ENCODE measurements around the gene DHH. TPM values are rescaled to one million over a fixed set of nuclear protein-coding genes. Genes with fewer than 3 reads are reported as not detected.

The DHH gene
- total RNA-seq (2013): 0.10 TPM
- polyA plus RNA-seq: not detected
- 0.24 and 0.83 TPM in 2 replicates for polyA minus RNA-seq
- 0.11 to 2.6 (median 0.34) reads per million in 11 experiments for total RNA-seq

GRCh38 chr12:49094160-49094974, at the start of gene DHH:
TSS of gene DHH (minus strand) at chr12:49094801. CDS start at chr12:49094512, 289 bp downstream.
- Mint-ChIP-seq H3K4me1 (peaks cover 44% of the 10 kb centered on the region), H3K4me3 (peak within 1 kb of the TSS in 1 of 2 donors; percentile 76), H3K27me3 (ENCODE audit: low read depth in 3 of 3) (peaks cover 66 to 71% (median 70%) of the 10 kb centered on the region in 3 donors), H3K27ac (no peak within 1 kb of the TSS), H3K36me3 (peaks cover 42 to 43% of the 10 kb centered on the region in 2 donors), H3K9me3 (peaks cover 0 to 23% (median 7%) of the 10 kb centered on the region in 7 donors)
- no peak within 1 kb of the TSS for H3K9ac ChIP-seq (ENCODE audit: insufficient read depth, low read length, poor library complexity, severe bottlenecking)
- 4% methylated on average over 43 of the region's 49 CpGs for WGBS (ENCODE audit: insufficient coverage)
- peaks cover 22 to 40% of the 10 kb centered on the region in 2 donors for H3K36me3 ChIP-seq (replicated peaks in 1 of 2; ENCODE audit: control insufficient read depth in 1 of 2, insufficient read depth in 2 of 2, low read length in 2 of 2)
- DNase-seq: no peak
- TF ChIP-seq, protein P1, sequence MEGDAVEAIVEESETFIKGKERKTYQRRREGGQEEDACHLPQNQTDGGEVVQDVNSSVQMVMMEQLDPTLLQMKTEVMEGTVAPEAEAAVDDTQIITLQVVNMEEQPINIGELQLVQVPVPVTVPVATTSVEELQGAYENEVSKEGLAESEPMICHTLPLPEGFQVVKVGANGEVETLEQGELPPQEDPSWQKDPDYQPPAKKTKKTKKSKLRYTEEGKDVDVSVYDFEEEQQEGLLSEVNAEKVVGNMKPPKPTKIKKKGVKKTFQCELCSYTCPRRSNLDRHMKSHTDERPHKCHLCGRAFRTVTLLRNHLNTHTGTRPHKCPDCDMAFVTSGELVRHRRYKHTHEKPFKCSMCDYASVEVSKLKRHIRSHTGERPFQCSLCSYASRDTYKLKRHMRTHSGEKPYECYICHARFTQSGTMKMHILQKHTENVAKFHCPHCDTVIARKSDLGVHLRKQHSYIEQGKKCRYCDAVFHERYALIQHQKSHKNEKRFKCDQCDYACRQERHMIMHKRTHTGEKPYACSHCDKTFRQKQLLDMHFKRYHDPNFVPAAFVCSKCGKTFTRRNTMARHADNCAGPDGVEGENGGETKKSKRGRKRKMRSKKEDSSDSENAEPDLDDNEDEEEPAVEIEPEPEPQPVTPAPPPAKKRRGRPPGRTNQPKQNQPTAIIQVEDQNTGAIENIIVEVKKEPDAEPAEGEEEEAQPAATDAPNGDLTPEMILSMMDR (IDR thresholded peaks at IDR 0.05): no peak
- H4K20me1 ChIP-seq (ENCODE audit: insufficient read depth, low read length): peaks cover 23% of the 10 kb centered on the region
- no peak within 1 kb of the TSS for H2AFZ ChIP-seq (ENCODE audit: insufficient read depth, low read depth, low read length, poor library complexity, severe bottlenecking)
- peak within 1 kb of the TSS; percentile 4 for H3K4me2 ChIP-seq (replicated peaks; ENCODE audit: extremely low read depth, low read length, poor library complexity, severe bottlenecking)
- peaks cover 0 to 33% of the 10 kb centered on the region in 2 donors for H3K9me3 ChIP-seq (replicated peaks in 1 of 2; ENCODE audit: control insufficient read depth in 1 of 2, insufficient read depth in 1 of 2, low read length in 2 of 2)
- H3K4me1 ChIP-seq (ENCODE audit: control insufficient read depth in 1 of 2, insufficient read depth in 2 of 2, low read length in 2 of 2): peaks cover 35 to 48% of the 10 kb centered on the region in 2 donors
- H3K4me3 ChIP-seq (replicated peaks in 1 of 3; ENCODE audit: low read depth in 2 of 3, low read length in 3 of 3): no peak within 1 kb of the TSS
- H3K27me3 ChIP-seq (ENCODE audit: control insufficient read depth in 2 of 2, insufficient read depth in 2 of 2, low read length in 2 of 2): peaks cover 63 to 65% of the 10 kb centered on the region in 2 donors
- no peaks in the 10 kb centered on the region for H3K79me2 ChIP-seq (ENCODE audit: insufficient read depth, low read length)
- H3K27ac ChIP-seq (ENCODE audit: low read depth in 1 of 2, low read length in 2 of 2): no peak within 1 kb of the TSS
- intact Hi-C loops (cut with micrococcal nuclease): no loop called here

DNA sequence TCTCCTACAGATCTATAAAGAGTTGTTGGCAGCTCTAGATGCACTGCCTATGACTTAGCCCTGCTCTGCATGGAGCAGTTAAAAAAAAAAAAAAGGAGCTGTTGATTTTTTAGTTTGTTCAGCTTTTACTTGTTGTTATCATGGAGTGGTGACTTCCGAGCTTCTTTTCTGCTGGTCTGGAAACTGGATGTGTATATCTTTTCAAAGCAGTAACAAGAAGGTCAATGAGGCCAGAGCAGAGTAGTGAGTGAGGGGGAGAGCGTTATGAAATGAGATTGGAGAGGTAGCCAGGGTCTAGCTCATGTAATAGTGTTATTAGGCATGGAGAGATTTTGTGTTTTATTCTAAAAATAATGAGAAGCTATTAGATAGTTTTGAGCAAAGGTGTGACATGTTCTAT, 49.8 kb upstream of the DHH start:
- Histone ChIP-seq H3K79me2 (ENCODE audit: insufficient read depth, low read length) (no peaks in the 10 kb centered on the region), H3K27me3 (ENCODE audit: control insufficient read depth in 2 of 2, insufficient read depth in 2 of 2, low read length in 2 of 2) (no peaks in the 10 kb centered on the region), H3K4me2 (replicated peaks; ENCODE audit: extremely low read depth, low read length, poor library complexity, severe bottlenecking) (no peak overlapping the region), H3K4me1 (ENCODE audit: control insufficient read depth in 1 of 2, insufficient read depth in 2 of 2, low read length in 2 of 2) (peaks cover 0 to 4% of the 10 kb centered on the region in 2 donors), H3K36me3 (replicated peaks in 1 of 2; ENCODE audit: control insufficient read depth in 1 of 2, insufficient read depth in 2 of 2, low read length in 2 of 2) (no peaks in the 10 kb centered on the region), H3K9me3 (replicated peaks in 1 of 2; ENCODE audit: control insufficient read depth in 1 of 2, insufficient read depth in 1 of 2, low read length in 2 of 2) (no peaks in the 10 kb centered on the region), H4K20me1 (ENCODE audit: insufficient read depth, low read length) (no peaks in the 10 kb centered on the region), H3K4me3 (replicated peaks in 1 of 3; ENCODE audit: low read depth in 2 of 3, low read length in 3 of 3) (no peak overlapping the region), H3K9ac (ENCODE audit: insufficient read depth, low read length, poor library complexity, severe bottlenecking) (no peak overlapping the region), H2AFZ (ENCODE audit: insufficient read depth, low read depth, low read length, poor library complexity, severe bottlenecking) (no peak overlapping the region), H3K27ac (ENCODE audit: low read depth in 1 of 2, low read length in 2 of 2) (no peak overlapping the region)
- TF ChIP-seq, protein P1 (IDR thresholded peaks at IDR 0.05): no peak
- H3K4me1 Mint-ChIP-seq: peaks cover 2% of the 10 kb centered on the region
- no peak for DNase-seq
- no peaks in the 10 kb centered on the region for H3K27me3 Mint-ChIP-seq (ENCODE audit: low read depth in 3 of 3)
- no peaks in the 10 kb centered on the region for H3K9me3 Mint-ChIP-seq
- intact Hi-C loops (cut with micrococcal nuclease): no loop called here
- no peak overlapping the region for H3K27ac Mint-ChIP-seq
- 100% methylated on average over 2 of the region's 2 CpGs for WGBS (ENCODE audit: insufficient coverage)
- H3K4me3 Mint-ChIP-seq: no peak overlapping the region
- H3K36me3 Mint-ChIP-seq: peaks cover 5 to 13% of the 10 kb centered on the region in 2 donors
